Liver (tissue), 2 donors: ENCODE results near the gene ASCC1.

Experiments used
- CTCF ChIP-seq: fragments of 150-350 bp; IDR thresholded peaks from 2 replicates; pipeline ENCODE4 v1.5.1; 2017; ENCODE audit warnings: improper control_type of control experiment, low read depth, low read length; ENCODE audit not compliant: missing input control
- FOXA2 ChIP-seq: IDR thresholded peaks from 2 replicates; pipeline ENCODE4 v1.6.1; 2016; ENCODE audit warnings: antibody characterized with exemption
- YY1 ChIP-seq: IDR thresholded peaks from 2 replicates; pipeline ENCODE4 v1.6.1; 2016; ENCODE audit warnings: antibody characterized with exemption, mild to moderate bottlenecking
- donor health status: healthy.

GRCh38 chr10:72248468-72249151, 32.5 kb upstream of the ASCC1 start:
- TF ChIP-seq FOXA2 = no peak
- TF ChIP-seq CTCF = no peak
- peak; percentile 59 for TF ChIP-seq YY1
